Liver (tissue), 3 donors: ENCODE measurements around the gene MTMR1.

ENCODE experiments used
- SP1 ChIP-seq: IDR thresholded peaks from 2 replicates; pipeline ENCODE4 v1.6.1; 2018; ENCODE audit warnings: antibody characterized with exemption, mild to moderate bottlenecking
- TAF1 ChIP-seq: conservative IDR thresholded peaks from 2 replicates; pipeline ENCODE4 v1.6.1; 2016; ENCODE audit warnings: antibody characterized with exemption, mild to moderate bottlenecking
- YY1 ChIP-seq: IDR thresholded peaks from 2 replicates; pipeline ENCODE4 v1.6.1; 2016; ENCODE audit warnings: antibody characterized with exemption, mild to moderate bottlenecking
- TF ChIP-seq, protein P1 (sequence below): fragments of 150-350 bp; IDR thresholded peaks from 2 replicates; pipeline ENCODE4 v1.5.1; 2017; ENCODE audit warnings: improper control_type of control experiment, low read depth, low read length; ENCODE audit not compliant: missing input control
- TF ChIP-seq, protein P2 (sequence below): IDR thresholded peaks from 2 replicates; pipeline ENCODE4 v1.6.1; 2016; ENCODE audit warnings: antibody characterized with exemption
- TF ChIP-seq, protein P3 (sequence below): IDR thresholded peaks from 2 replicates; pipeline ENCODE4 v1.6.1; 2016; ENCODE audit warnings: antibody characterized with exemption, mild to moderate bottlenecking
- TF ChIP-seq, protein P4 (sequence below): IDR thresholded peaks from 2 replicates; pipeline ENCODE4 v1.6.1; 2016; ENCODE audit warnings: antibody characterized with exemption
- donor health status: healthy.
- donor health status: healthy.

DNA sequence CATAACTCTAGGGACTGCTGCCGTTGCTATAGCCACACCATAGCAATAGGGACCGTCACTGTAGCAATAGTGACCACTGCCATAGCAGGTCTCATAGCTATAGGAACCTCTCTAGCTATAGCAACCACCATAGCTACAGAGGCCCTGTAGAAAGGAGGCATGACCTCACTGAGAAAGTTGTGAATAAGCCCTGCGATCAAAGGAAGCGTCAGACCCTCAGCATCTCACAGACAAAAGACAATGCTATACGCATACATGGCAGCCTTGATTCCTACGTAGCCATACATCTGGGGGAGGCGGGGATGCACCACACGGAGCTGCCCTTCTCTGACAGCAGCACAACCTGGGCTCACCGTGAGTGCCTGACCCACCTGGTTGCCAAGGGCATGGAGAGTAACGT lies 88.5 kb downstream of the MTMR1 start:
- TF ChIP-seq, protein P1, sequence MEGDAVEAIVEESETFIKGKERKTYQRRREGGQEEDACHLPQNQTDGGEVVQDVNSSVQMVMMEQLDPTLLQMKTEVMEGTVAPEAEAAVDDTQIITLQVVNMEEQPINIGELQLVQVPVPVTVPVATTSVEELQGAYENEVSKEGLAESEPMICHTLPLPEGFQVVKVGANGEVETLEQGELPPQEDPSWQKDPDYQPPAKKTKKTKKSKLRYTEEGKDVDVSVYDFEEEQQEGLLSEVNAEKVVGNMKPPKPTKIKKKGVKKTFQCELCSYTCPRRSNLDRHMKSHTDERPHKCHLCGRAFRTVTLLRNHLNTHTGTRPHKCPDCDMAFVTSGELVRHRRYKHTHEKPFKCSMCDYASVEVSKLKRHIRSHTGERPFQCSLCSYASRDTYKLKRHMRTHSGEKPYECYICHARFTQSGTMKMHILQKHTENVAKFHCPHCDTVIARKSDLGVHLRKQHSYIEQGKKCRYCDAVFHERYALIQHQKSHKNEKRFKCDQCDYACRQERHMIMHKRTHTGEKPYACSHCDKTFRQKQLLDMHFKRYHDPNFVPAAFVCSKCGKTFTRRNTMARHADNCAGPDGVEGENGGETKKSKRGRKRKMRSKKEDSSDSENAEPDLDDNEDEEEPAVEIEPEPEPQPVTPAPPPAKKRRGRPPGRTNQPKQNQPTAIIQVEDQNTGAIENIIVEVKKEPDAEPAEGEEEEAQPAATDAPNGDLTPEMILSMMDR = no peak
- TF ChIP-seq, protein P2, sequence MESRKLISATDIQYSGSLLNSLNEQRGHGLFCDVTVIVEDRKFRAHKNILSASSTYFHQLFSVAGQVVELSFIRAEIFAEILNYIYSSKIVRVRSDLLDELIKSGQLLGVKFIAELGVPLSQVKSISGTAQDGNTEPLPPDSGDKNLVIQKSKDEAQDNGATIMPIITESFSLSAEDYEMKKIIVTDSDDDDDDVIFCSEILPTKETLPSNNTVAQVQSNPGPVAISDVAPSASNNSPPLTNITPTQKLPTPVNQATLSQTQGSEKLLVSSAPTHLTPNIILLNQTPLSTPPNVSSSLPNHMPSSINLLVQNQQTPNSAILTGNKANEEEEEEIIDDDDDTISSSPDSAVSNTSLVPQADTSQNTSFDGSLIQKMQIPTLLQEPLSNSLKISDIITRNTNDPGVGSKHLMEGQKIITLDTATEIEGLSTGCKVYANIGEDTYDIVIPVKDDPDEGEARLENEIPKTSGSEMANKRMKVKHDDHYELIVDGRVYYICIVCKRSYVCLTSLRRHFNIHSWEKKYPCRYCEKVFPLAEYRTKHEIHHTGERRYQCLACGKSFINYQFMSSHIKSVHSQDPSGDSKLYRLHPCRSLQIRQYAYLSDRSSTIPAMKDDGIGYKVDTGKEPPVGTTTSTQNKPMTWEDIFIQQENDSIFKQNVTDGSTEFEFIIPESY = no peak
- TF ChIP-seq, protein P3, sequence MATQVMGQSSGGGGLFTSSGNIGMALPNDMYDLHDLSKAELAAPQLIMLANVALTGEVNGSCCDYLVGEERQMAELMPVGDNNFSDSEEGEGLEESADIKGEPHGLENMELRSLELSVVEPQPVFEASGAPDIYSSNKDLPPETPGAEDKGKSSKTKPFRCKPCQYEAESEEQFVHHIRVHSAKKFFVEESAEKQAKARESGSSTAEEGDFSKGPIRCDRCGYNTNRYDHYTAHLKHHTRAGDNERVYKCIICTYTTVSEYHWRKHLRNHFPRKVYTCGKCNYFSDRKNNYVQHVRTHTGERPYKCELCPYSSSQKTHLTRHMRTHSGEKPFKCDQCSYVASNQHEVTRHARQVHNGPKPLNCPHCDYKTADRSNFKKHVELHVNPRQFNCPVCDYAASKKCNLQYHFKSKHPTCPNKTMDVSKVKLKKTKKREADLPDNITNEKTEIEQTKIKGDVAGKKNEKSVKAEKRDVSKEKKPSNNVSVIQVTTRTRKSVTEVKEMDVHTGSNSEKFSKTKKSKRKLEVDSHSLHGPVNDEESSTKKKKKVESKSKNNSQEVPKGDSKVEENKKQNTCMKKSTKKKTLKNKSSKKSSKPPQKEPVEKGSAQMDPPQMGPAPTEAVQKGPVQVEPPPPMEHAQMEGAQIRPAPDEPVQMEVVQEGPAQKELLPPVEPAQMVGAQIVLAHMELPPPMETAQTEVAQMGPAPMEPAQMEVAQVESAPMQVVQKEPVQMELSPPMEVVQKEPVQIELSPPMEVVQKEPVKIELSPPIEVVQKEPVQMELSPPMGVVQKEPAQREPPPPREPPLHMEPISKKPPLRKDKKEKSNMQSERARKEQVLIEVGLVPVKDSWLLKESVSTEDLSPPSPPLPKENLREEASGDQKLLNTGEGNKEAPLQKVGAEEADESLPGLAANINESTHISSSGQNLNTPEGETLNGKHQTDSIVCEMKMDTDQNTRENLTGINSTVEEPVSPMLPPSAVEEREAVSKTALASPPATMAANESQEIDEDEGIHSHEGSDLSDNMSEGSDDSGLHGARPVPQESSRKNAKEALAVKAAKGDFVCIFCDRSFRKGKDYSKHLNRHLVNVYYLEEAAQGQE = no peak
- TF ChIP-seq, protein P4, sequence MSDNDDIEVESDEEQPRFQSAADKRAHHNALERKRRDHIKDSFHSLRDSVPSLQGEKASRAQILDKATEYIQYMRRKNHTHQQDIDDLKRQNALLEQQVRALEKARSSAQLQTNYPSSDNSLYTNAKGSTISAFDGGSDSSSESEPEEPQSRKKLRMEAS = no peak
- no peak for TF ChIP-seq SP1
- TF ChIP-seq YY1 = no peak
- no peak for TF ChIP-seq TAF1
